ENCODE data around the gene PALM.

DNA sequence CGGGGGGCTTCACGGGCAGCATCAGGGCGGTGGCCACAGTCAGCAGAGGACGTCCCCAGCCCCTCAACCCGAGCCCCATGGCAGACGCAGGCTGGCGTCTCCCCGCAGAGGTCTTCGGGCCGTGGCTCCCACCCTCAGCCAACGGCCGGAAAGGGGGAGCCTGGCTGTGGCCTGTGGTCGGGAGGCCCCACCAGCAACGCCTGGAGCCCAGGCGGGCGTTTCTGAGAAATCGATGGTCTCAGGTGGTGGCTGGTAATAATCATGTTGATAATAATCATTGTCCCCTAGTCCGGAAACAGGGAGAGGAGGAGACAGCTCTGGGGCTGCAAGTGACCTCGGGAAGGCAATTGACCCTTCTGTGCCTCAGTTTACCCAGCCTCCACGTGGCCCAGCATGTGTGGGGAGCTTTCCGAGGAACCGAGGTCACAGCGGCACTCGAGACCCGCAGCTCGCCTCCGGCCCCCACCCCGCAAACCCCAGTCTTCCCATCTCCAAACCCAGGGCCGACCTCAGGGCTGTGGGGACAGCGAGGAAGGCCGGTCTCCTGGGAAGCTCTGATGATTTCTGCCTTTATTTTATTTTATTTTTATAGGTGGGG, 13.3 kb upstream of the PALM start, which contains the start of gene PRSS57:
- TF ChIP-seq, protein P1, sequence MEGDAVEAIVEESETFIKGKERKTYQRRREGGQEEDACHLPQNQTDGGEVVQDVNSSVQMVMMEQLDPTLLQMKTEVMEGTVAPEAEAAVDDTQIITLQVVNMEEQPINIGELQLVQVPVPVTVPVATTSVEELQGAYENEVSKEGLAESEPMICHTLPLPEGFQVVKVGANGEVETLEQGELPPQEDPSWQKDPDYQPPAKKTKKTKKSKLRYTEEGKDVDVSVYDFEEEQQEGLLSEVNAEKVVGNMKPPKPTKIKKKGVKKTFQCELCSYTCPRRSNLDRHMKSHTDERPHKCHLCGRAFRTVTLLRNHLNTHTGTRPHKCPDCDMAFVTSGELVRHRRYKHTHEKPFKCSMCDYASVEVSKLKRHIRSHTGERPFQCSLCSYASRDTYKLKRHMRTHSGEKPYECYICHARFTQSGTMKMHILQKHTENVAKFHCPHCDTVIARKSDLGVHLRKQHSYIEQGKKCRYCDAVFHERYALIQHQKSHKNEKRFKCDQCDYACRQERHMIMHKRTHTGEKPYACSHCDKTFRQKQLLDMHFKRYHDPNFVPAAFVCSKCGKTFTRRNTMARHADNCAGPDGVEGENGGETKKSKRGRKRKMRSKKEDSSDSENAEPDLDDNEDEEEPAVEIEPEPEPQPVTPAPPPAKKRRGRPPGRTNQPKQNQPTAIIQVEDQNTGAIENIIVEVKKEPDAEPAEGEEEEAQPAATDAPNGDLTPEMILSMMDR (IDR thresholded peaks at IDR 0.05 in 2 of 3, conservative IDR thresholded peaks at IDR 0.05 in 1 of 3; ENCODE audit: borderline replicate concordance in 1 of 3, insufficient read depth in 1 of 3, low read depth in 2 of 3, low read length in 2 of 3) = no peak
- no peak for TF ChIP-seq POLR2AphosphoS5 (IDR thresholded peaks at IDR 0.05; ENCODE audit: low read depth, low read length)
- TF ChIP-seq POLR2A (IDR thresholded peaks at IDR 0.05; ENCODE audit: borderline replicate concordance, extremely low read depth, insufficient read depth, insufficient read length) = no peak
- no peak for TF ChIP-seq YY1 (IDR thresholded peaks at IDR 0.05; ENCODE audit: extremely low read depth, insufficient replicate concordance, low read depth, low read length)
- no peak for TF ChIP-seq EZH2 (IDR thresholded peaks at IDR 0.05)
- TF ChIP-seq, protein P2, sequence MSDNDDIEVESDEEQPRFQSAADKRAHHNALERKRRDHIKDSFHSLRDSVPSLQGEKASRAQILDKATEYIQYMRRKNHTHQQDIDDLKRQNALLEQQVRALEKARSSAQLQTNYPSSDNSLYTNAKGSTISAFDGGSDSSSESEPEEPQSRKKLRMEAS (IDR thresholded peaks at IDR 0.05) = no peak
- no peak for TF ChIP-seq RAD21 (IDR thresholded peaks at IDR 0.05; ENCODE audit: low read depth)
